CD1c-positive myeloid dendritic cell (primary cell): ENCODE measurements around the gene PRR30.
A peak's percentile ranks its signal among the peaks of the same experiment; 100 is the strongest.
"Not testable (repeated sequence)": the region's sequence is repeated elsewhere in the genome, so short reads cannot be mapped to it uniquely, and the experiment has no call there.

Experiments used
- DNase-seq: peaks from one replicate; pipeline ENCODE4 v3.0.0-alpha.2; 2016; ENCODE audit errors: extremely low spot score

PRR30 gene

GRCh38 chr2:27128668-27129571 lies 10.3 kb downstream of the PRR30 start:
- no peak for DNase-seq

DNA sequence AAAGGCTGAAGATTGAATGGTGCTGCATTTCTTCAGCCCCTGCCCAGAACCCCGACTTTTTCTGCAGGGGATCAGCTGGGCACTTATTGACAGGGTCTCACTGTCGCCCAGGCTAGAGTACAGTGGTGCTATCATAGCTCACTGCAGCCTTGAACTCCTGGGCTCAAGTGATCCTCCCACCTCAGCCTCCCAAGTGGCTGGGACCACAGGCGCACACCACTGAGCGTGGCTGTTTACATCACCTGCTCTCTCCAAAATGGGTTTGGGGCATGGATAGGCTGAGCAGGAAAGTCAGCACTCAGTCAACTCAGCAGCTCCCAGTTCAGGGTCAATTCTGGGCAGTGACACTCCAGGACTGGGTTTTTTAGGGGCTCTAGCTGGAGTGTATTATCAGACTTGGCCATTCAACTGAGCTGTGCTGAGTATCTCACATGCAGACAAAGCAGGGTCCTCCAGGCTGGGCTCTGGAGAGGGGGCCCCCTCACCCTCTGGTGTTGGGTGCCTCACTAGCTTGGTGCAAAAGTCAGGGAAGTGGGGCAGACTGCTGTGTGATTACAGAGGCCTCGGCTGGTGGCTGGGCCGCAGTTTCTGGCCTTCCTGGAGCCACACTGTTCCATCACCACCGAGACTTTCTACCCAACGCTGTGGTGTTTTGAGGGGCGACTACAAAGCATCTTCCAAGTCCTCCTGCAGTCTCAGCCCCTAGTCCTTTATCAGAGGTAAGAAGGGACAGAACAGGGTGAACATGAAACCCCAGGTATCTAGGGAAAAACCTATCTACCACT lies 11.1 kb downstream of the PRR30 start:
- DNase-seq = no peak

- no peak for DNase-seq
Measured at GRCh38 chr2:27126252-27126710, 12.9 kb downstream of the PRR30 start.

- DNase-seq = no peak
Measured at GRCh38 chr2:27125104-27125503, 14.1 kb downstream of the PRR30 start.

DNA sequence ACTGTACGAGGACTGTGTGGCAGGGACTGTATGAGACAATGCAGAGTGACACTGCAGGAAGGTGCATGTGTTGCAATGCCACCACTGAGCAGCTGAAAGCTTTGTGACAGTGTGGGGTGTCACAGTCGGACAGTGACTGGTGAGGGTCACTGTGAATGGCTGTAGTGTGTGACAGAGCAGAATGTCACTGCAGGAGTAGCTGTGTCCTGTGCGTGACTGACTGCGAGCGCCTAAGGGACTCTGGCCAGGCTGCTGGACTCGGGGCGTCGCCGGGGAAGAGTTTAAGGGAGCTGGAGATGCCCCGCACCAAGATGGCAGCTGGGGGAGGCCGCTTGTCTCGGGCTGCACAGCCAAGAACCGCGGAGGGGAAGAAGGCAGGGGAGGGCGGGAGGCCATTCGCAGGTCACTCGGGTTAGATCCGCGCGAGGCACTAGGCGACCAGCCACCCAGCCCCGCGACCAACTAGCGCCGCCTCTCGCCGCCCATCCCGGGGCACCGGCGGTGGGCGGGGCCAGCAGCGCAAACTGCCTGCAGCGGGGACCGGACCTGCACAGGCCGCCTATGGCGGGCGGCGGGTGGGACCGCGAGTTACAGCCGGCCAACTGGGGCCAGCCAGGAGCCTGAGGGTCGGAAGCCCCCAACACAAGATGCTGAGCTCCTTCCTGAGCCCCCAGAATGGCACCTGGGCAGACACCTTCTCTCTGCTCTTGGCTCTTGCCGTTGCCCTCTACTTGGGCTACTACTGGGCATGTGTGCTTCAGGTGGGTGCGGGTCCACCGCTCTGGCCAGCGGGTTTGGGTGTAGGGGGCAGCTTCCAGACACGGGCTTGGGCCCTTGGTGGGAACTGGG lies 15.7 kb downstream of the PRR30 start, which contains the start of gene ABHD1:
ABHD1 (plus strand) TSS at position 514 of the 849 bp plus-strand sequence; CDS start at position 648, 134 bp downstream.
- peak; percentile 69 for DNase-seq

DNA sequence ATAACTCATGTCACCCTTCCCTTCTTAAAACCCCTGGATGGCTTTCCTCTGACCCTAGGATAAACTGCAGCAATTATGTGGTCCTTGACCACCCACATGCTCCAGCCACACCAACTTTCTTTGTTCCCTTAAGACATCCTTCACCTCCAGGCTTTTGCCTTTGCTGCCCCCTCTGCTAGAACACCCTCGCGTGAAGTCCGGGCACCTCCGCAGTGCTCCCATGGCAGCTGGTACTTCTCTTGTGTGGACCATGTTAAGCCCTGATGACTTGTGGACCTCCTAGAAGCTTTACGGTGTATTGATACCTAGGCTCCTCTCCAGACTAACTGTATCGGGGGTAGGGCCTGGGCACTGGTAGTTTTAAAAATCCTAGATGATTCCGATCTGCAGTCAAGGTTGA lies 16.4 kb downstream of the PRR30 start:
- DNase-seq = no peak

GRCh38 chr2:27121906-27122305 lies 17.3 kb downstream of the PRR30 start:
- peak; percentile 28 for DNase-seq

DNA sequence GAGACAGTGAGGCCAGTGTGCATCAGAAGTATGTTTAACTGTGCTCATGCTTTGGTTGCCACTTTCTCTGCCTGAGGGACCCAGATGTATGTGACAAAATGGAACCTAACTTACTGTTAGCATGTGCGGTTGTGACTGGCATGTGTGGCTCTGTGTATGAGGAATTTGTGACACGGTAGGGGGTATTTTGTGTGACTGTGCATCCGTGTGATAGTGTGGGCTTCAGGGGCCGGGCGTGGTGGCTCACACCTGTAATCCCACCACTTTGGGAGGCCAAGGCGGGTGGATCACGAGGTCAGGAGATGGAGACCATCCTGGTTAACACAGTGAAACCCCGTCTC lies 19.9 kb downstream of the PRR30 start:
- DNase-seq = not testable (repeated sequence)

GRCh38 chr2:27118525-27119329 lies 20.5 kb downstream of the PRR30 start, which contains the start of gene CGREF1:
Gene CGREF1, minus strand, starts transcription at chr2:27119128. Its CDS starts 14,762 bp downstream, at chr2:27104366.
- peak; percentile 21 for DNase-seq

GRCh38 chr2:27117995-27118524 lies 21.1 kb downstream of the PRR30 start:
- DNase-seq = no peak

DNA sequence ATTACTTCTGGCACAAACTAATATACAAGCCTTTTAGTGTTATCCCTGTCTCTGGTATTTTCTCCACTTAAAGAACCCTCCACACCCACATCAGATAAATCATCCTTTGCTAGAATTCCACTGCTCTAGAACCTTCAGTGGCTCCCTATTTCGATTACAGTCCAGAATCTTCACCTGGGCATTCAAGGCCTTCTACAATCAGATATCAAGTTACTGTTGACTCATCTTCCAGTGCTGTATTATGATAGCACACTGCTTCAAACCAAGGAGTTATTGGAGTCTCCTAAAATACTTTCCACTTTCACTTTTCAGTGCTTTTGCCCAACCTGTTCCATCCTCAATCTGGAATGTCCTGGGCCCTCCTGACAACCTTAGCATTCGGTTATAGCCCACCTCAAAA lies 23.7 kb downstream of the PRR30 start:
- DNase-seq = no peak

DNA sequence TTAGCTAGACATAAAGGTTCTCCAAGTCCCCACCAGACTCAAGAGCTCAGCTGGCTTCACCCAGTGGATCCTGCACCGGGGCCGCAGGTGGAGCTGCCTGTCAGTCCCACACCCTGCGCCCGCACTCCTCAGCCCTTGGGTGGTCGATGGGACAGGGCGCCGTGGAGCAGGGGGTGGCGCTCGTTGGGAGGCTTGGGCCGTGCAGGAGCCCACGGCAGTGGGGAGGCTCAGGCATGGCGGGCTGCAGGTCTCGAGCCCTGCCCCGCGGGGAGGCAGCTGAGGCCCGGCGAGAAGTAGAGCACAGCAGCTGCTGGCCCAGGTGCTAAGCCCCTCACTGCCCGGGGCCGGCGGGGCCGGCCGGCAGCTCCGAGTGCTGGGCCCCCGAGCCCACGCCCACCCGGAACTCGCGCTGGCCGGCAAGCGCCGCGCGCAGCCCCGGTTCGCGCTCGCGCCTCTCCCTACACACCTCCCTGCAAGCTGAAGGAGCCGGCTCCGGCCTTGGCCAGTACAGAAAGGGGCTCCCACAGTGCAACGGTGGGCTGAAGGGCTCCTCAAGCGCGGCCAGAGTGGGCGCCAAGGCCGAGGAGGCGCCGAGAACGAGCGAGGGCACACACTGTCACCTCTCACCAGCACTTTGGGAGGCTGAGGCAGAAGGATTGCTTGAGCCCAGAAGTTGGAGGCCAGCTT lies 27.7 kb downstream of the PRR30 start:
- not testable (repeated sequence) for DNase-seq

DNA sequence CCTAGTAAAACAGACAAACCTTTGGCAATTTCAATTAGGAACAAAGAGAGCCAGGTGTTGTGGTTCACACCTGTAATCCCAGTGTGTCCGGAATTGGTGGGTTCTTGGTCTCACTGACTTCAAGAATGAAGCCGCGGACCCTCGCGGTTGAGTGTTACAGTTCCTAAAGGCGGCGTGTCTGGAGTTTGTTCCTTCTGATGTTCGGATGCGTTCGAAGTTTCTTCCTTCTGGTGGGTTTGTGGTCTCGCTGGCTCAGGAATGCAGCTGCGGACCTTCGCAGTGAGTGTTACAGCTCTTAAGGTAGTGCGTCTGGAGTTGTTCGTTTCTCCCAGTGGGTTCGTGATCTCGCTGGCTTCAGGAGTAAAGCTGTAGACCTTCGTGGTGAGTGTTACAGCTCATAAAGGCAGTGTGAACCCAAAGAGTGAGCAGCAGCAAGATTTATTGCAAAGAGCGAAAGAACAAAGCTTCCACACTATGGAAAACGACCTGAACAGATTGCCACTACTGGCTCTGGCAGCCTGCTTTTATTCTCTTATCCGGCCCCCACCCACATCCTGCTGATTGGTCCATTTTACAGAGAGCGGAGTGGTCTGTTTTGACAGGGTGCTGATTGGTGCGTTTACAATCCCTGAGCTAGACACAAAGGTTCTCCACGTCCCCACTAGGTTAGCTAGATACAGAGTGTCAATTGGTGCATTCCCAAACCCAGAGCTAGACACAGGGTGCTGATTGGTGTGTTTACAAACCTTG lies 28.4 kb downstream of the PRR30 start:
- not testable (repeated sequence) for DNase-seq

GRCh38 chr2:27109083-27109482 lies 30.1 kb downstream of the PRR30 start:
- DNase-seq = no peak

- DNase-seq = no peak
Measured at GRCh38 chr2:27108221-27108620, 31.0 kb downstream of the PRR30 start.

- DNase-seq = no peak
Measured at GRCh38 chr2:27105981-27106380, 33.2 kb downstream of the PRR30 start.

DNA sequence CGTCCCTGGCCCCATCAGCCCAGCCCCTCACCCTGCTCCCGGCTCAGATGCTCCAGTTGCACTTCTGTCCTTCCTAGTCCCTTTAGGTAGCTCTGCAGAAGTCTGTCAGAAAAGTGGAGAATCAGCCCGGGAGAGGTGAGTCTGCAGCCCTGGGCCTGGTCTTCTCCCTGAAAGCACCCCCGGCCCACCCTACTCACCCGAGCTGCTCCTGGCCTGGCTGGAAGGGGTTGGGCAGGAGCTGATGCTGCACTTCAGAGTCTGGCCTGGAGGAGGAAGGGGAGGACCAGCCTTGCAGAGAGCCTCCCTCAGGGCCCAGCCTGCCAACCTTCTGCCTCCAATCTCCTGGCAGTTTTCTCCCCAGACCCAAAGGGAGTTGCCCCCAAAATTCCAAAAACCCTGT lies 36.9 kb downstream of the PRR30 start:
- no peak for DNase-seq

DNA sequence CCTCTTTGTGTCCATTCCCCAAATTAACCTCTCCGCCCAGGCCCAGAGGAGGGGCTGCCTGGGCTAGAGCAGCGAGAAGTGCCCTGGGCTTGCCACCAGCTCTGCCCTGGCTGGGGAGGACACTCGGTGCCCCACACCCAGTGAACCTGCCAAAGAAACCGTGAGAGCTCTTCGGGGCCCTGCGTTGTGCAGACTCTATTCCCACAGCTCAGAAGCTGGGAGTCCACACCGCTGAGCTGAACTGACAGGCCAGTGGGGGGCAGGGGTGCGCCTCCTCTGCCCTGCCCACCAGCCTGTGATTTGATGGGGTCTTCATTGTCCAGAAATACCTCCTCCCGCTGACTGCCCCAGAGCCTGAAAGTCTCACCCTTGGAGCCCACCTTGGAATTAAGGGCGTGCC lies 39.2 kb downstream of the PRR30 start:
- DNase-seq = no peak

GRCh38 chr2:27099334-27099955 lies 39.8 kb downstream of the PRR30 start:
- DNase-seq = no peak
